MM.1S (cell line): Measurements from ENCODE around the gene ISYNA1.

Experiments
- DNase-seq: peaks from one replicate; pipeline ENCODE4 v3.0.0-alpha.2; 2015
- H2AFZ ChIP-seq: fragments of 300-600 bp; sonication (generic); 2 replicates; pipeline ENCODE4 v1.6.0; 2016; ENCODE audit warnings: antibody characterized with exemption, low read length
- H3F3A ChIP-seq: fragments of 300-600 bp; sonication (generic); 2 replicates; pipeline ENCODE4 v1.6.1; 2016; ENCODE audit warnings: mild to moderate bottlenecking, antibody characterized with exemption, low read length, moderate library complexity, mixed read lengths; ENCODE audit not compliant: insufficient read depth
- H3K27ac ChIP-seq: fragments of 300-600 bp; sonication (generic); 2 replicates; pipeline ENCODE4 v1.5.1; 2016; ENCODE audit warnings: mild to moderate bottlenecking, low read length
- H3K27me3 ChIP-seq: fragments of 300-600 bp; sonication (generic); replicated peaks from 2 replicates; pipeline ENCODE4 v1.6.0; 2016; ENCODE audit warnings: low read length; ENCODE audit not compliant: insufficient read depth
- H3K36me3 ChIP-seq: fragments of 300-600 bp; sonication (generic); replicated peaks from 2 replicates; pipeline ENCODE4 v1.6.1; 2016; ENCODE audit warnings: mild to moderate bottlenecking, low read length, mixed read lengths; ENCODE audit not compliant: insufficient read depth
- H3K4me1 ChIP-seq: fragments of 300-600 bp; sonication (generic); 2 replicates; pipeline ENCODE4 v1.6.1; 2016; ENCODE audit warnings: low read length, mixed read lengths
- H3K4me2 ChIP-seq: fragments of 300-600 bp; sonication (generic); 2 replicates; pipeline ENCODE4 v1.6.0; 2016; ENCODE audit warnings: low read depth, low read length
- H3K4me3 ChIP-seq: fragments of 300-600 bp; sonication (generic); 2 replicates; pipeline ENCODE4 v1.5.1; 2016; ENCODE audit warnings: low read length, mixed read lengths
- H3K79me2 ChIP-seq: fragments of 300-600 bp; sonication (generic); 2 replicates; pipeline ENCODE4 v1.6.1; 2016; ENCODE audit warnings: mixed run types, low read length, mixed read lengths
- H3K9ac ChIP-seq: fragments of 300-600 bp; sonication (generic); 2 replicates; pipeline ENCODE4 v1.6.1; 2016; ENCODE audit warnings: low read length, mixed read lengths
- H3K9me2 ChIP-seq: fragments of 300-600 bp; sonication (generic); replicated peaks from 2 replicates; pipeline ENCODE4 v1.6.1; 2016; ENCODE audit warnings: mild to moderate bottlenecking, low read length, mixed read lengths; ENCODE audit not compliant: insufficient read depth
- H3K9me3 ChIP-seq: fragments of 300-600 bp; sonication (generic); replicated peaks from 2 replicates; pipeline ENCODE4 v1.6.1; 2016; ENCODE audit warnings: mild to moderate bottlenecking, low read length, mixed read lengths; ENCODE audit not compliant: insufficient read depth
- H4K20me1 ChIP-seq: fragments of 300-600 bp; sonication (generic); 2 replicates; pipeline ENCODE4 v1.6.1; 2016; ENCODE audit warnings: mild to moderate bottlenecking, low read length, moderate library complexity, mixed read lengths; ENCODE audit not compliant: insufficient read depth
- EZH2 ChIP-seq: fragments of 300-600 bp; sonication (generic); optimal IDR thresholded peaks from 2 replicates; pipeline ENCODE3; 2017; ENCODE audit warnings: low read depth, mild to moderate bottlenecking, antibody characterized with exemption, low read length, mixed read lengths
- EZH2phosphoT487 ChIP-seq: fragments of 300-600 bp; sonication (generic); IDR thresholded peaks from 2 replicates; pipeline ENCODE4 v1.6.1; 2018; ENCODE audit warnings: antibody characterized with exemption, low read length
- TF ChIP-seq, protein P1 (sequence below): fragments of 300-600 bp; sonication (generic); IDR thresholded peaks from 2 replicates; pipeline ENCODE4 v1.5.1; 2016; ENCODE audit warnings: antibody characterized with exemption, low read length, mixed read lengths

Gene ISYNA1

GRCh38 chr19:18470787-18471186 is 32.9 kb upstream of the ISYNA1 start:
- Histone ChIP-seq H3K9me2 (no peaks in the 10 kb centered on the region), H3F3A (no peaks in the 10 kb centered on the region), H4K20me1 (peaks cover 48% of the 10 kb centered on the region), H3K27me3 (no peaks in the 10 kb centered on the region), H3K36me3 (no peaks in the 10 kb centered on the region), H3K4me1 (no peaks in the 10 kb centered on the region), H3K27ac (no peak overlapping the region), H2AFZ (no peak overlapping the region), H3K79me2 (peaks cover 97% of the 10 kb centered on the region), H3K9me3 (no peaks in the 10 kb centered on the region), H3K9ac (no peak overlapping the region), H3K4me2 (no peak overlapping the region), H3K4me3 (no peak overlapping the region)
- TF ChIP-seq EZH2phosphoT487 (no peak), EZH2 (no peak)
- TF ChIP-seq, protein P1, sequence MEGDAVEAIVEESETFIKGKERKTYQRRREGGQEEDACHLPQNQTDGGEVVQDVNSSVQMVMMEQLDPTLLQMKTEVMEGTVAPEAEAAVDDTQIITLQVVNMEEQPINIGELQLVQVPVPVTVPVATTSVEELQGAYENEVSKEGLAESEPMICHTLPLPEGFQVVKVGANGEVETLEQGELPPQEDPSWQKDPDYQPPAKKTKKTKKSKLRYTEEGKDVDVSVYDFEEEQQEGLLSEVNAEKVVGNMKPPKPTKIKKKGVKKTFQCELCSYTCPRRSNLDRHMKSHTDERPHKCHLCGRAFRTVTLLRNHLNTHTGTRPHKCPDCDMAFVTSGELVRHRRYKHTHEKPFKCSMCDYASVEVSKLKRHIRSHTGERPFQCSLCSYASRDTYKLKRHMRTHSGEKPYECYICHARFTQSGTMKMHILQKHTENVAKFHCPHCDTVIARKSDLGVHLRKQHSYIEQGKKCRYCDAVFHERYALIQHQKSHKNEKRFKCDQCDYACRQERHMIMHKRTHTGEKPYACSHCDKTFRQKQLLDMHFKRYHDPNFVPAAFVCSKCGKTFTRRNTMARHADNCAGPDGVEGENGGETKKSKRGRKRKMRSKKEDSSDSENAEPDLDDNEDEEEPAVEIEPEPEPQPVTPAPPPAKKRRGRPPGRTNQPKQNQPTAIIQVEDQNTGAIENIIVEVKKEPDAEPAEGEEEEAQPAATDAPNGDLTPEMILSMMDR = no peak
- DNase-seq = no peak

GRCh38 chr19:18469069-18469846 is 31.3 kb upstream of the ISYNA1 start:
- no peaks in the 10 kb centered on the region for H3K9me2 ChIP-seq
- no peak for DNase-seq
- no peaks in the 10 kb centered on the region for H3K9me3 ChIP-seq
- H3K27me3 ChIP-seq = no peaks in the 10 kb centered on the region
- H3K9ac ChIP-seq = no peak overlapping the region
- H4K20me1 ChIP-seq = peaks cover 33% of the 10 kb centered on the region
- H3K4me3 ChIP-seq = no peak overlapping the region
- TF ChIP-seq, protein P1 = peak; percentile 68
- no peak for TF ChIP-seq EZH2
- no peaks in the 10 kb centered on the region for H3K36me3 ChIP-seq
- H3K79me2 ChIP-seq = peaks cover 96% of the 10 kb centered on the region
- no peak overlapping the region for H3K27ac ChIP-seq
- H3K4me2 ChIP-seq = no peak overlapping the region
- no peaks in the 10 kb centered on the region for H3F3A ChIP-seq
- H3K4me1 ChIP-seq = no peaks in the 10 kb centered on the region
- no peak overlapping the region for H2AFZ ChIP-seq

DNA sequence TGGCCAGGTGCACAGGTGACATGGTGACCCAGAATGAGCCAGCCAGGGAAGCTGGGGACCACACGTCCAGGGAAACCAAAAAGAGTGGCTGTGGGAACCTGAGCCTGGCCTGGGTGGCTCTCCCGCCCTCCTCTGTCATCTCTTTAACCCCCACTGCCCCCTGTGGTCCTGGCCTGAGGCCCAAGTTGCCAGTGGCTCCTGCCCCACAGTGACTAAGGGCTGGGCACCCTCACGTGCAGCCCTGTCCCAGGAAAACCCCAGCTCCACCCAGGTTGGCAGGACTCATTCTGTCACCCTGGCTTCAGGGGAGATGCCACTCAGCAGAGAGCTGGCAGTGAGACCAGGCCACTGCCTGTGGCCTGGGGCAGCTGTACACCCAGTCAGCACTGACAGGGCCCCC is 30.6 kb upstream of the ISYNA1 start:
- Histone ChIP-seq H4K20me1 (peaks cover 26% of the 10 kb centered on the region), H3F3A (no peaks in the 10 kb centered on the region), H3K27ac (no peak overlapping the region), H3K9ac (no peak overlapping the region), H3K4me3 (no peak overlapping the region), H3K9me2 (no peaks in the 10 kb centered on the region), H3K4me2 (no peak overlapping the region), H3K36me3 (no peaks in the 10 kb centered on the region), H3K4me1 (no peaks in the 10 kb centered on the region), H3K79me2 (peaks cover 91% of the 10 kb centered on the region), H3K9me3 (no peaks in the 10 kb centered on the region), H2AFZ (no peak overlapping the region), H3K27me3 (no peaks in the 10 kb centered on the region)
- TF ChIP-seq EZH2 (no peak), EZH2phosphoT487 (no peak)
- TF ChIP-seq, protein P1 = no peak
- DNase-seq = no peak
